HepG2 (cell line): Measurements from ENCODE around the gene RMI2. TPM values are rescaled to one million over a fixed set of nuclear protein-coding genes. Genes with fewer than 3 reads are reported as not detected.

Source experiments
- ATAC-seq: fragments of 200-7000 bp; cut with Tn5 transposase; 3 replicates; pipeline ENCODE4 v1.9.1; 2020; ENCODE audit warnings: mild to moderate bottlenecking, moderate library complexity
- BruUV-seq: library from RNA; stranded (reverse); fragments of 400-500 nt; replicated peaks from 2 replicates; lab custom pipeline; 2021; lab: Mats Ljungman, UMichigan
- CTCF ChIA-PET: fragments of 300-600 bp; formaldehyde crosslinking; extraction: SDS; loops from one replicate; lab custom pipeline; 2021; ENCODE audit warnings: low total read pairs, inconsistent platforms, low intra/inter-chr PET ratio; lab: Yijun Ruan, JAX
- POLR2A ChIA-PET: fragments of 350-600 bp; sonication (Branson Sonifier 250); formaldehyde crosslinking; loops from one replicate; lab custom pipeline; 2020; ENCODE audit warnings: antibody characterized with exemption, inconsistent platforms; lab: Yijun Ruan, JAX
- DNase-seq: peaks from one replicate; pipeline ENCODE4 v3.0.0-alpha.2; 2015; ENCODE audit warnings: low spot score
- FAIRE-seq: peaks from 3 replicates; lab custom pipeline; 2011; peaks lifted over from hg19 to GRCh38; lab: Jason Lieb, UNC
- H2AFZ ChIP-seq: one replicate; pipeline ENCODE4 v1.6.1; 2011; ENCODE audit warnings: low read length, inconsistent platforms
- H3K27ac ChIP-seq: fragments of 300-600 bp; 3 replicates; pipeline ENCODE4 v1.8.0; 2011; ENCODE audit warnings: mixed run types, mild to moderate bottlenecking, mixed read lengths, low read length, inconsistent platforms; ENCODE audit not compliant: insufficient read depth; ENCODE audit errors: extremely low read length
- H3K27me3 ChIP-seq, 2 experiments: fragments of 200-600 bp in 1 of 2; 2 replicates in 1 of 2; 3 replicates in 1 of 2; pipeline versions ENCODE4 v1.6.0 to v1.8.0; 2011; ENCODE audit warnings: low read length in 2 of 2, mild to moderate bottlenecking in 2 of 2, moderate library complexity in 2 of 2, inconsistent platforms in 1 of 2; ENCODE audit not compliant: insufficient read depth in 2 of 2, control insufficient read depth in 1 of 2
- H3K36me3 ChIP-seq, 2 experiments: fragments of 200-600 bp in 1 of 2; replicated peaks in 1 of 2; 2 replicates in 1 of 2; 3 replicates in 1 of 2; pipeline versions ENCODE4 v1.5.1 to v1.8.0; 2011; ENCODE audit warnings: low read length in 2 of 2, inconsistent platforms in 1 of 2; ENCODE audit not compliant: insufficient read depth in 2 of 2, control insufficient read depth in 1 of 2
- H3K4me1 ChIP-seq: 2 replicates; pipeline ENCODE4 v1.5.1; 2012; ENCODE audit warnings: low read length, inconsistent platforms; ENCODE audit not compliant: insufficient read depth
- H3K4me2 ChIP-seq: 2 replicates; pipeline ENCODE4 v1.6.0; 2011; ENCODE audit warnings: low read depth, low read length, inconsistent platforms
- H3K4me3 ChIP-seq, 3 experiments: fragments of 200-600 bp in 1 of 3; sonication (generic), shearing (Covaris generic) in 1 of 3; replicated peaks in 1 of 3; 2 replicates each; pipeline ENCODE4 v1.5.1; 2011 to 2016; ENCODE audit warnings: low read length in 3 of 3, inconsistent platforms in 2 of 3, low read depth in 2 of 3, mild to moderate bottlenecking in 2 of 3, control low read depth in 1 of 3, mixed read lengths in 1 of 3; ENCODE audit not compliant: insufficient read depth in 1 of 3
- H3K79me2 ChIP-seq: one replicate; pipeline ENCODE4 v1.6.1; 2011; ENCODE audit warnings: low read length, inconsistent platforms; ENCODE audit not compliant: insufficient read depth
- H3K9ac ChIP-seq: 2 replicates; pipeline ENCODE4 v1.6.0; 2011; ENCODE audit warnings: mild to moderate bottlenecking, low read depth, low read length, inconsistent platforms; ENCODE audit not compliant: insufficient read depth
- H3K9me3 ChIP-seq: 2 replicates; pipeline ENCODE4 v1.5.1; 2012; ENCODE audit warnings: mild to moderate bottlenecking, low read length
- H4K20me1 ChIP-seq: 2 replicates; pipeline ENCODE4 v1.6.0; 2011; ENCODE audit warnings: inconsistent platforms, mild to moderate bottlenecking, low read length, moderate library complexity; ENCODE audit not compliant: insufficient read depth
- DR1 ChIP-seq: sonication (generic); formaldehyde crosslinking; IDR thresholded peaks from 2 replicates; pipeline ENCODE4 v1.8.0; 2021; ENCODE audit warnings: mild to moderate bottlenecking, missing genetic modification reagents, inconsistent platforms
- FOSL1 ChIP-seq: sonication (generic); formaldehyde crosslinking; IDR thresholded peaks from 2 replicates; pipeline ENCODE4 v1.9.0; 2021; ENCODE audit warnings: missing genetic modification reagents, borderline replicate concordance
- MTF1 ChIP-seq: sonication (generic); formaldehyde crosslinking; IDR thresholded peaks from 2 replicates; pipeline ENCODE4 v1.5.0; 2020; ENCODE audit warnings: missing genetic modification reagents
- SNAPC4 ChIP-seq: sonication (generic); formaldehyde crosslinking; IDR thresholded peaks from 2 replicates; pipeline ENCODE4 v1.4.0; 2020; ENCODE audit warnings: mild to moderate bottlenecking, missing genetic modification reagents
- ZNF205 ChIP-seq: IDR thresholded peaks from 2 replicates; pipeline ENCODE4 v1.6.1; 2018; ENCODE audit warnings: missing biosample characterization, missing genetic modification reagents
- ZNF207 ChIP-seq: fragments of 450-650 bp; IDR thresholded peaks from 2 replicates; pipeline ENCODE4 v1.6.1; 2016; ENCODE audit warnings: antibody characterized with exemption, borderline replicate concordance
- ZNF616 ChIP-seq: sonication (generic); formaldehyde crosslinking; IDR thresholded peaks from 2 replicates; pipeline ENCODE4 v1.5.0; 2020; ENCODE audit warnings: low read depth, mild to moderate bottlenecking, missing genetic modification reagents
- ZNF652 ChIP-seq: IDR thresholded peaks from 2 replicates; pipeline ENCODE4 v1.6.1; 2016; ENCODE audit warnings: low read depth, borderline replicate concordance
- ZNF672 ChIP-seq: sonication (generic); formaldehyde crosslinking; IDR thresholded peaks from 2 replicates; pipeline ENCODE4 v1.8.1; 2022; ENCODE audit warnings: missing genetic modification reagents
- WGBS: methylation state at CpG from one replicate; pipeline ENCODE4 v1.1.6; 2017; ENCODE audit warnings: low lambda C conversion rate; 5-methylcytosine and 5-hydroxymethylcytosine counted together
- in situ Hi-C: cut with HindIII; loops from 2 replicates; pipeline ENCODE4 v1.10.0; 2017; ENCODE audit warnings: low pct_unique_long_range_greater_than_20kb; ENCODE audit not compliant: extremely low pct_ligation_motif_present
- intact Hi-C: fragments of 100-400 bp; cut with micrococcal nuclease; formaldehyde crosslinking; loops from one replicate; pipeline ENCODE4 v1.10.0; 2022; ENCODE audit not compliant: unreplicated experiment
- polyA plus RNA-seq, 8 experiments: library from polyadenylated mRNA; depleted of rRNA in 3 of 8; stranded (reverse) in 7 of 8; unstranded in 1 of 8; fragments of >200 nt; fragmentation: Illumina TruSeq in 4 of 8; extraction: Trizol in 4 of 8; gene quantifications; 2 replicates each; pipeline versions ENCODE4 v1.2.1 to v1.2.3, GENCODE V29; 2011 to 2016; ENCODE audit warnings: low read depth in 4 of 8, missing spikeins in 1 of 8, mixed read lengths in 1 of 8; ENCODE audit not compliant: insufficient read depth in 1 of 8
- total RNA-seq, 5 experiments: library from RNA; depleted of rRNA; stranded (reverse); fragments of >200 nt; fragmentation: Illumina TruSeq; extraction: Trizol; gene quantifications; 2 replicates each; pipeline ENCODE4 v1.2.3, GENCODE V29; 2016; ENCODE audit warnings: low read depth in 1 of 5
- TF ChIP-seq, protein P1 (sequence below): sonication (generic); formaldehyde crosslinking; IDR thresholded peaks from 2 replicates; pipeline ENCODE4 v1.4.0; 2020; ENCODE audit warnings: missing genetic modification reagents, borderline replicate concordance
- TF ChIP-seq, protein P2 (sequence below): IDR thresholded peaks from 2 replicates; pipeline ENCODE4 v1.6.1; 2012; ENCODE audit warnings: inconsistent platforms

RMI2 gene
- total and polyA plus RNA-seq, 2 of the 13 experiments (the other 11 are each of a cell fraction or from before 2014, with no cell fraction given): 24.5 to 55.7 TPM

DNA sequence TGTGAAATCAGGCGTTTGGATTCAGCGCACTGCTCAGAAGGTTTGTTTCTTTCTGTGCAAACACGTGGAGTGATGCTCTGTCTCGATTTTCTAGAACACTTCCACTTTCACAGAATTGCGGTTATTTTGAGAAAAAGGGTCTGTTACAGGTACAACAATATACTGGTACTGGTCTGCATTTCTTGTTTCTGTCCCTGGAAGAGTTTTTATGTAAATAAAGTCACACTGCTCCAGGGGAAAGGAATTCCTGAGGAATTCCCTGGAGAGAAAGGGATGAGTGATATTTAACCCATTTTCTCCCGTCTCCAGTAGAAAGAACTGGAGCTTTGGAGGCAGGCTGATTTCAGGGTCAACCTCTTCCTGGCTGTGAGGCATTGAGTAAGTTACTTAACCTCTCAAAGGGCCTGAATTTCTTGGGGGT lies 16.2 kb upstream of the RMI2 start:
- no peak for ATAC-seq
- no peak for DNase-seq
- H2AFZ ChIP-seq: no peak overlapping the region
- H3K79me2 ChIP-seq: no peaks in the 10 kb centered on the region
- POLR2A ChIA-PET: interaction anchor here (1.4 kb wide), 1 partner anchor 73 kb away, joined by 4 read pairs; the partner anchor contains the start of gene SOCS1
- in situ Hi-C loops (no loop called here), intact Hi-C loops (no loop called here)
- peak overlapping the region; percentile 60 for H3K4me2 ChIP-seq
- H3K27me3 ChIP-seq: no peaks in the 10 kb centered on the region
- no peak overlapping the region for H3K9ac ChIP-seq
- H3K9me3 ChIP-seq: no peaks in the 10 kb centered on the region
- no peaks in the 10 kb centered on the region for H4K20me1 ChIP-seq
- CTCF ChIA-PET: no interaction called here
- WGBS: 6% methylated on average over 6 of the region's 6 CpGs
- BruUV-seq: no TSS peak
- FAIRE-seq: peak; percentile 32
- peaks cover 71% of the 10 kb centered on the region for H3K4me1 ChIP-seq
- H3K27ac ChIP-seq: no peak overlapping the region
- H3K4me3 ChIP-seq: peak overlapping the region in 1 of 3 experiments; percentile 6; a peak in 1 of 6 replicates
- no peaks in the 10 kb centered on the region for H3K36me3 ChIP-seq
- TF ChIP-seq ZNF616 (CRISPR knock-in tag) (no peak), FOSL1 (0 out of 2 replicates have a peak, but pooled peaks have one; percentile 9), ZNF652 (peak; percentile 90), ZNF205 (CRISPR knock-in tag) (no peak), DR1 (CRISPR knock-in tag) (no peak), ZNF207 (no peak), ZNF672 (CRISPR knock-in tag) (0 out of 2 replicates have a peak, but pooled peaks have one; percentile 11), SNAPC4 (CRISPR knock-in tag) (0 out of 2 replicates have a peak, but pooled peaks have one; percentile 16), MTF1 (CRISPR knock-in tag) (0 out of 2 replicates have a peak, but pooled peaks have one; percentile 16)
- TF ChIP-seq, protein P1, sequence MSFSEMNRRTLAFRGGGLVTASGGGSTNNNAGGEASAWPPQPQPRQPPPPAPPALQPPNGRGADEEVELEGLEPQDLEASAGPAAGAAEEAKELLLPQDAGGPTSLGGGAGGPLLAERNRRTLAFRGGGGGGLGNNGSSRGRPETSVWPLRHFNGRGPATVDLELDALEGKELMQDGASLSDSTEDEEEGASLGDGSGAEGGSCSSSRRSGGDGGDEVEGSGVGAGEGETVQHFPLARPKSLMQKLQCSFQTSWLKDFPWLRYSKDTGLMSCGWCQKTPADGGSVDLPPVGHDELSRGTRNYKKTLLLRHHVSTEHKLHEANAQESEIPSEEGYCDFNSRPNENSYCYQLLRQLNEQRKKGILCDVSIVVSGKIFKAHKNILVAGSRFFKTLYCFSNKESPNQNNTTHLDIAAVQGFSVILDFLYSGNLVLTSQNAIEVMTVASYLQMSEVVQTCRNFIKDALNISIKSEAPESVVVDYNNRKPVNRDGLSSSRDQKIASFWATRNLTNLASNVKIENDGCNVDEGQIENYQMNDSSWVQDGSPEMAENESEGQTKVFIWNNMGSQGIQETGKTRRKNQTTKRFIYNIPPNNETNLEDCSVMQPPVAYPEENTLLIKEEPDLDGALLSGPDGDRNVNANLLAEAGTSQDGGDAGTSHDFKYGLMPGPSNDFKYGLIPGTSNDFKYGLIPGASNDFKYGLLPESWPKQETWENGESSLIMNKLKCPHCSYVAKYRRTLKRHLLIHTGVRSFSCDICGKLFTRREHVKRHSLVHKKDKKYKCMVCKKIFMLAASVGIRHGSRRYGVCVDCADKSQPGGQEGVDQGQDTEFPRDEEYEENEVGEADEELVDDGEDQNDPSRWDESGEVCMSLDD (CRISPR knock-in tag): 0 out of 2 replicates have a peak, but pooled peaks have one; percentile 34
- TF ChIP-seq, protein P2, sequence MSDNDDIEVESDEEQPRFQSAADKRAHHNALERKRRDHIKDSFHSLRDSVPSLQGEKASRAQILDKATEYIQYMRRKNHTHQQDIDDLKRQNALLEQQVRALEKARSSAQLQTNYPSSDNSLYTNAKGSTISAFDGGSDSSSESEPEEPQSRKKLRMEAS: peak; percentile 18; the same call in 1 of the 2 replicates
